ENCODE data around the gene ABCB11. TPM values are rescaled to one million over a fixed set of nuclear protein-coding genes. Genes with fewer than 3 reads are reported as not detected.

Gene ABCB11
- total RNA-seq, 1 donor from 2014 or later, result not detected

DNA sequence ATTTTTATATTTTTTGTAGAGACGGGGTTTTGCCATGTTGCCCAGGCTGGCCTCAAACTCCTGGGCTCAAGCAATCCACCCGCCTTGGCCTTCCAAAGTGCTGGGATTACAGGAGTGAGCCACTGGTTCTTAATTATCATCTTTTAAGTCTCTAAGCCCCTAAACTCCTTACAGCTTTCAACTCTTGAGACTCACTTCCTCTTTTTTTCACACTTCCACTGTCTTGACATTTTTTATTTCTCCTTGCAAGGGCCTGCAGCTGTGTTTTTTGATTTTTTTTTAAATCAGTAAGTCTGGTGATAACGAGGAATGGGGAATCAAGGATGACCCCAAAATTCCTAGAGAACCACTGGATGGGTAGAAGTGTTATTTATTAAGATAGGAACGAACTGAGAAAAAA is 8.6 kb upstream of the ABCB11 start:
- H3K27ac ChIP-seq, result no peak overlapping the region
- H3K9me3 ChIP-seq, result no peaks in the 10 kb centered on the region
- intact Hi-C loops (cut with DNase I), result no loop called here
- TF ChIP-seq POLR2A (IDR thresholded peaks at IDR 0.05) (no peak), POLR2AphosphoS5 (IDR thresholded peaks at IDR 0.05; ENCODE audit: insufficient read depth in 1 of 2, low read depth in 1 of 2) (no peak)
- TF ChIP-seq, protein P1, sequence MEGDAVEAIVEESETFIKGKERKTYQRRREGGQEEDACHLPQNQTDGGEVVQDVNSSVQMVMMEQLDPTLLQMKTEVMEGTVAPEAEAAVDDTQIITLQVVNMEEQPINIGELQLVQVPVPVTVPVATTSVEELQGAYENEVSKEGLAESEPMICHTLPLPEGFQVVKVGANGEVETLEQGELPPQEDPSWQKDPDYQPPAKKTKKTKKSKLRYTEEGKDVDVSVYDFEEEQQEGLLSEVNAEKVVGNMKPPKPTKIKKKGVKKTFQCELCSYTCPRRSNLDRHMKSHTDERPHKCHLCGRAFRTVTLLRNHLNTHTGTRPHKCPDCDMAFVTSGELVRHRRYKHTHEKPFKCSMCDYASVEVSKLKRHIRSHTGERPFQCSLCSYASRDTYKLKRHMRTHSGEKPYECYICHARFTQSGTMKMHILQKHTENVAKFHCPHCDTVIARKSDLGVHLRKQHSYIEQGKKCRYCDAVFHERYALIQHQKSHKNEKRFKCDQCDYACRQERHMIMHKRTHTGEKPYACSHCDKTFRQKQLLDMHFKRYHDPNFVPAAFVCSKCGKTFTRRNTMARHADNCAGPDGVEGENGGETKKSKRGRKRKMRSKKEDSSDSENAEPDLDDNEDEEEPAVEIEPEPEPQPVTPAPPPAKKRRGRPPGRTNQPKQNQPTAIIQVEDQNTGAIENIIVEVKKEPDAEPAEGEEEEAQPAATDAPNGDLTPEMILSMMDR (IDR thresholded peaks at IDR 0.05), result no peak
- no peak overlapping the region for H3K4me3 ChIP-seq
- H3K36me3 ChIP-seq, result no peaks in the 10 kb centered on the region
- no peaks in the 10 kb centered on the region for H3K27me3 ChIP-seq
- no peak for DNase-seq (ENCODE audit: extremely low spot score in 2 of 2)
- H3K4me1 ChIP-seq, result no peaks in the 10 kb centered on the region

DNA sequence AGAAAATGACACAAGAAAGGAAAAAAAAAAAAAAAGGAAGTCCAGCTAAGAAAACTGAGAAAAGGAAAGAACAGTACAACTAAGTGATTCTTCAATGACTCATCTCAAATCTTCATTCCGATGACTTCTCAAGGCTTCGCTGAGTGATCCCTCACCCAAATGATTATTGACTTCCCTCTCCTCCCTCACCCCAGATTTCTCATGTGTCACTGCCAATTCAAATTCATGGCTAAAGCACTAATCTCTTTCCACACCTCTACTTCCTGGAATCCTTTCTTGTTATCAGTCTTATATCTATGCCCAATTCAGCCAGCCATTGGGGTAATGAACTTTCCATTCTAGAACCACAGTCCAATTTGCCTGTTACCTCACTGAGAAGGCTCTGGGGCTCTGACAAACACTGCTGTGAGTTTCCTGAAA is 7.2 kb upstream of the ABCB11 start:
- no peaks in the 10 kb centered on the region for H3K27me3 ChIP-seq
- TF ChIP-seq POLR2A (IDR thresholded peaks at IDR 0.05) (no peak), POLR2AphosphoS5 (IDR thresholded peaks at IDR 0.05; ENCODE audit: insufficient read depth in 1 of 2, low read depth in 1 of 2) (no peak)
- TF ChIP-seq, protein P1 (IDR thresholded peaks at IDR 0.05), result no peak
- H3K36me3 ChIP-seq, result no peaks in the 10 kb centered on the region
- no peaks in the 10 kb centered on the region for H3K4me1 ChIP-seq
- intact Hi-C loops (cut with DNase I), result no loop called here
- H3K27ac ChIP-seq, result no peak overlapping the region
- no peak for DNase-seq (ENCODE audit: extremely low spot score in 2 of 2)
- H3K4me3 ChIP-seq, result no peak overlapping the region
- no peaks in the 10 kb centered on the region for H3K9me3 ChIP-seq

DNA sequence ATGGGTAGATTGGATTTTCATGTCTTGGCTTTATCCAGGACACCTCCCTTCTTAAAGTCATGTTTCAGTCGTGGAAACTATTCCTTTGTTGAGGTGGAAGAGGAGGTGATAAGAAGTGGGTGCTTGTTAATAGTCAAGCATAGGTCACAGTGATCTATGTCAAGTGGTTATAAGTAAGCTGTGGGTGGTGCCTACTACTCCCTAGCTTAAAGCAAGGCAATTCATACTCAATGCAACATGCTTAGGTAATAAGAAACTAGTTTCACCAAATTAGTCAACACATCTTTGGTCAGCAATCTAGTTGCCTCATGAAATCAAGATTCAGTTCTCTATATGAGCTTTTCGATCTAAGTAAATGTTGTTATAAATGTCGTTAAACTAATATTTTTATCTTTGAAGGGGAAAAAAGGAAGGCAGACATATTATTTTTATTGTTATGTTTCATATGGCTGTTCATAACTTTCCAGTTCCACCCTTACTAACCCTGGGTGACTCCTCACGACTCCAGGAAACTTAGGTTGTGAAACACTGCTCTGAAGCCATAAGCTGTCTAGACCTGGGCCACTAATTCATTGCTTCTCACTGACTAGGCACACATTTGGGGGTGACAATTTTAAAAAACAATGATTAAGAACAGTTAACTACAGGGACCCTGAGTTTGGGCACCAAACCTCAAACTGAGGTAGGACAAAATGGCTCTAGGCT is 5.8 kb upstream of the ABCB11 start:
- H3K4me3 ChIP-seq, result no peak overlapping the region
- DNase-seq (ENCODE audit: extremely low spot score in 2 of 2), result no peak
- TF ChIP-seq POLR2AphosphoS5 (IDR thresholded peaks at IDR 0.05; ENCODE audit: insufficient read depth in 1 of 2, low read depth in 1 of 2) (no peak), POLR2A (IDR thresholded peaks at IDR 0.05) (no peak)
- TF ChIP-seq, protein P1 (IDR thresholded peaks at IDR 0.05), result no peak
- H3K9me3 ChIP-seq, result no peaks in the 10 kb centered on the region
- no peak overlapping the region for H3K27ac ChIP-seq
- H3K27me3 ChIP-seq, result no peaks in the 10 kb centered on the region
- intact Hi-C loops (cut with DNase I), result no loop called here
- H3K4me1 ChIP-seq, result no peaks in the 10 kb centered on the region
- H3K36me3 ChIP-seq, result no peaks in the 10 kb centered on the region

DNA sequence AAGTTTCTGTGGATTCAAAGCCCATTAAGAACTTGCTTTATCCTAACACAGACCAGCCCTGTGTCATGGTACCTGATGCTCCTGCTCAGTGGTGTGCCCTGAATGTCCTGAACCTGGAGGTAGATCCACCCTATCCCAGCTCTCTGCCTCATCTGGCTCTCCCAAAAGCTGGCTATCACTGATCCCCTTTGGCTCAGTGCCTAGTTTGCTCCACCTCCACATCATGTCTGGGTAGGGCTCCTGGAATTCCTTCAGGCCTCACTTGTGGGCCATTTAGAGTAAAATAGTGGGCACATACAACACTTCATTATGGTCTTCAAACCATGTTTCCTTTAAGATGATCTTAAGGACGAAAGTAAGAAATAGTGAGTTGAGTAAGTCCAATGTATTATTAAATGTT is 4.8 kb upstream of the ABCB11 start:
- no peak overlapping the region for H3K27ac ChIP-seq
- H3K27me3 ChIP-seq, result no peaks in the 10 kb centered on the region
- no peak for DNase-seq (ENCODE audit: extremely low spot score in 2 of 2)
- H3K9me3 ChIP-seq, result no peaks in the 10 kb centered on the region
- no peaks in the 10 kb centered on the region for H3K4me1 ChIP-seq
- H3K36me3 ChIP-seq, result no peaks in the 10 kb centered on the region
- no peak for TF ChIP-seq POLR2AphosphoS5 (IDR thresholded peaks at IDR 0.05; ENCODE audit: insufficient read depth in 1 of 2, low read depth in 1 of 2)
- TF ChIP-seq, protein P1 (IDR thresholded peaks at IDR 0.05), result no peak
- no peak for TF ChIP-seq POLR2A (IDR thresholded peaks at IDR 0.05)
- intact Hi-C loops (cut with DNase I), result no loop called here
- no peak overlapping the region for H3K4me3 ChIP-seq

DNA sequence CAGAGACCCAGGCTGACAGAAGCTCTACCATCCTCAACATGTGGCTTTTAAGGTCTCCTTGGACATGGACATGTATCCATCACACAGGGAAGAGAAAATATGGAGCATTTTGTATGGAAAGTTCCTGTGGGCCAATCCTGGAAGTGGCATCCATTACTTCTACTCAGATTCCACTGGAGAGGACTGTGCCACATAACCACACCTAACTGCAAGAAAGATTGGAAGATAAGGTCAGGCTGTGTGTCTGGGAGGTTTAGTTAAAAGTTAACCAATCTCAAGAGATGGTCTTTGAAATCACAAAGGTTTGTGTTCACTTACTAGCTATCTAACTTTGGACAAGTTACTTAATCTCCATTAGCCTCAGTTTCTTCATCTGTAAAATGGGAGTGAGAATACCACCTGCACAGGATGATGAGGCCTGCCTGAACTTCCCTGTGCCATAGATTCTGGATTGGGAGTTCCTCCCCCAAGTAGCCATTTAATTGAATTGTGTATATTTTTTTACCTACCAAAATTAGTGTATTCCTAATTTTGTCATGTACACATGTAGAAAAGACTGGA is 3.9 kb upstream of the ABCB11 start:
- Histone ChIP-seq H3K36me3 (no peaks in the 10 kb centered on the region), H3K27ac (no peak overlapping the region), H3K4me3 (no peak overlapping the region), H3K27me3 (no peaks in the 10 kb centered on the region), H3K4me1 (no peaks in the 10 kb centered on the region), H3K9me3 (no peaks in the 10 kb centered on the region)
- no peak for DNase-seq (ENCODE audit: extremely low spot score in 2 of 2)
- intact Hi-C loops (cut with DNase I), result no loop called here
- TF ChIP-seq, protein P1 (IDR thresholded peaks at IDR 0.05), result no peak
- TF ChIP-seq POLR2AphosphoS5 (IDR thresholded peaks at IDR 0.05; ENCODE audit: insufficient read depth in 1 of 2, low read depth in 1 of 2) (no peak), POLR2A (IDR thresholded peaks at IDR 0.05) (no peak)

Measured in vagina (tissue), 2 donors.